GM18502 (cell line): ENCODE results near the gene PLA2G6.
"Not testable (repeated sequence)": the region's sequence is repeated elsewhere in the genome, so short reads cannot be mapped to it uniquely, and the experiment has no call there.

Source experiments
- ATAC-seq: cut with Tn5 transposase; IDR thresholded peaks from one replicate; pipeline ENCODE4 v1.9.1; 2021; ENCODE audit warnings: mild to moderate bottlenecking; ENCODE audit not compliant: unreplicated experiment, poor library complexity

The PLA2G6 gene

DNA sequence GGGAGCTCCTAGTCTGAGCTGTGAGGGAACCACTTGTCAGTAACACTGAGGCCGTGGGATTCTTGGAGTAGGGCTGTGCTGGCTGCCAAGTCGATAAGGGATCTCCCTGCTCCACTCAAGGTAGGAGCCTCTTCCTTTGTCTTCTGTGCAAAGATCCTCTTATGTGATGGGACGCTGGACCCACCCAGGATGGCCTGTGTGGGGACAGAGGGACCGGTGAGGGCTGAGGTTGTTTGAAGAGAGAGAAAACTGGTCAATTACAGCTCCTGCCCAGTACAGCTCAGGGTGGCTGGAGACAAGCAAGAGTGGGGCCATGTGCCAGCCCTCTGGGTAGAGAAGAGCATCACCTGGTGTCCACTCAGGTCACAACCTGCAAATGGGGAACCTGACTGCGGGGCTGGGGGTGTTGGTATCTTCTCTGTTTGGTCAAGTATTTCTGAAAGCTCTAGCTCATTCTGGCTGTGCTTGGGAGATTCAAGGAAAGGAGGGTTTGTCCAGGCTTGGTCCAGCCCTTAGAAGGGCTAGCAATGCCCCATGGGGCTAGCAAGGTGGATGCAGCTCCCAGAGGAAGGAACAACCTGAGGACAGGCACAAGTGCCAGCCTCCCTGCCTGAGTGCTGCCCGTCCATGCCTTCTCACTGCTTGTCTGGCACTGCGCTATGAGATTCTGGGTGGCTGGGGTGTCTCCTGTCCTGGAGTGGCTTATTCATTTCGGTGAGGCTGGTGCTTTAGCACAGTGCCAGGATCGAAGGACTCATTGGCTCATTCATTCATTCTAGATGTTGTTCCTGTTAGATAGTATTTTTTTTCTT lies 43.5 kb downstream of the PLA2G6 start:
- no peak for ATAC-seq

DNA sequence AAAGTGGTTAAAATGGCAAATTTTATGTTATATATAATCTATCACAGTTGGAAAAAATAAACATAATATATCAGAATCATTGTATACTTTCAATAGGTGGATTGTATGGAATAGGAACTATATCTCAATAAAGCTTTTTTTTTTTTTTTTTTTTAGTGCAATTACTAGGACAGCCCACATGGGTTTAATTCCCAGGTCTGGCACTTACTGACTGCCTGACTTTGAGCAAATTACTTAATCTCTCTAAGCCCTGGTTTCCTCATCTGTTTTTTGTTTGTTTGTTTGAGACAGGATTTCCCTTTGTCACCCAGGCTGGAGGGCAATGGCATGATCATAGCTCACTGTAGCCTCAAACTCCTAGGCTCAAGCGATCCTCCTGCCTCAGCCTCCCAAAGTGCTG lies 45.0 kb downstream of the PLA2G6 start:
- ATAC-seq: no peak

DNA sequence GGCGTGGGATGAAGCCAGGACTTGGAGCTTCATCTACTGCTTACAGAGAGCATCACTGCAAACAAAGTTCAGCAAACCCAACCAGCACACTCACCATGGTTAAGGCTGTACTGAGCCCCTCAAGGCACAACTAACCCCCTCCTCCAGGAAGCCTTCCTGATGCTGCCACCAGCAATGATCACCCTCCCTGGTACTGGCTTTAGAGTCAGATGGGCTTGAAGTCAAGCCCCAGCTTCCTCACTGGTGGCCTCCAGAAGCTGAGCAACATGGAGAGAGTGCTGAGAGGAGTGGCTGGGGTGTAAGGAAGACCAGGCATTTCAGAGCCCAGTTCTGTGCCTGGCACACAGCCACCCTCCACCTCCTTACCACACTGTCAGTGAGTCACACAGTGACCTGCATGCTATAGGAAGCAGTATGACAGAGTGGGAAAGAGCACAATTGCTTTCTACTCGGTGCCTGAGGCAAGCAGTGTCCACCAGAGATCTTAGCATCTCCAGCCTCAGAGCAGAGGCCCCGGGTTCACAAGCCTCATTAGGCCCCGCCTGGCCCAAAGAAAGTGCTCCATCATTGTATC lies 46.4 kb downstream of the PLA2G6 start:
- no peak for ATAC-seq

DNA sequence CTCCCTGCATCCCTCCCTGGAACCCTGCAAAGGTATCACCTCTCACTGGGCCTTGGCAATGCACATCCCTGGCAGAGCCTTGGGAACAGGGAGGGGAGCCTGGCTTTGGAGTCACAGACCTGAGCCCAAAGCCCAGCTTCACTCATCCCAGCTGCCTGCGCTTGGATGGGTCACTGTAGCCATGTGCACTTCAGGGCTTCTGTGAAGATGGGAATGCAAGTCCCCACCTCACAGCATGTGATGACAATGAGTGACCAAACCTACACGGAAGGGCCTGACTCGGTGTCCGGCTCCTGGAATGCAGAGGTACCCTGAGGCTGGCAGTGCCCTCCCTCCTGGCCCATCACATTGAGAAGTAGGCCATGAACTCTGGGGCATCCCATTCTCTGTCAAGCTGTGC lies 48.3 kb downstream of the PLA2G6 start:
- no peak for ATAC-seq

DNA sequence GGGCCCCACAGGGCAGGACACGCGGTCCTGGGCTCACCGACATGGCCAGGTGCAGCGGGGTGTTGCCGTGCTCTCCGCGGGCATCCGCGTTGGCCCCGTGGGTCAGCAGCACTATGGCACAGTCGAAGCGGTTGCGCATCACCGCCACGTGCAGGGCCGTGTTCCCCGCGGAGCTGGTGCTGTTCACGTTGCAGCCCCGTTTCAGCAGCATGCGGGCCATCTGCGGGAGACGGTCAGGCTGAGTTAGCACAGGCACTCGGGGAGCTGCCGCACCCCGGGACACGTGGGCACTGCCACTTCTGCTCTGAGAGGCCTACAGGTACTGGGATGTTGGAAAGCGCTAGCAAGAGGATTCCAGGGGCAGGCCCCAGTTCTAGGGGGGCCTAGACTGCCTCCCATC lies 48.8 kb downstream of the PLA2G6 start:
- ATAC-seq: no peak

DNA sequence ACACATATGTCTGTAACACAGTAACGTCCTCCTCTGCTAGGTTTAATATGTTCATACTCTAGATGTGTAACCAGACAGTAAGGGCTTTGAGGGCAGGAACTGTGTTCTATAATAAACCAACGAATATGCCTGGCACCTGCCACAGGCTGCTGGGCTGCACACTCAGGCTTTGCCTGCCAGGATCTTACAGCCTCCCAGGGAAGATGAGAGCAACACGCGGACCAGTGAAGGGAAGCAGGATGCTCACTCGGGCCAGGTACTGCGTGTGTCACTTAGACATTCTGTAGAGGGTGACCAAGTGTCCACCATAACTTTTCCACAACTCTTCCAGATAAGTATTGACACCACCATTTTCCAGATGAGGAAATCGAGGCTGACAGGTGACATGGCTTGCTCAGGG lies 49.5 kb downstream of the PLA2G6 start:
- no peak for ATAC-seq

DNA sequence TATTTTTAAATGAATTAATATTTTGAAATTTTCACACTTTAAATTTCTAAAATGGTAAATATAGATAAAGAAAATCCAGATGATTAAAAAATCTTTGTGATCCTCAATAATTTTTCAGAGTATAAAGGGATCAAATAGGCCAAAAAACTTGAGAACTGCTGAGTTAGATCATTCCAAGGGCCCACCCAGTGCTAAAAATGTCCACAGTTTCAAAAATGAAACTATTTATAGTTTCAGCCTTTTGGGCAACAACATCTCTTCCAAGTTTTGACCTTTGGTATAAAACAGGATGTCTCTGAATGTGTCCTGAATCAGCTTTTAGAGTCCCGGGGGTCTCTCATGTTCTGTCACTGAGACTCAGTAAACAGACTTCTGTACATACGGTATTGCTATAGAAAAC lies 50.2 kb downstream of the PLA2G6 start:
- no peak for ATAC-seq

DNA sequence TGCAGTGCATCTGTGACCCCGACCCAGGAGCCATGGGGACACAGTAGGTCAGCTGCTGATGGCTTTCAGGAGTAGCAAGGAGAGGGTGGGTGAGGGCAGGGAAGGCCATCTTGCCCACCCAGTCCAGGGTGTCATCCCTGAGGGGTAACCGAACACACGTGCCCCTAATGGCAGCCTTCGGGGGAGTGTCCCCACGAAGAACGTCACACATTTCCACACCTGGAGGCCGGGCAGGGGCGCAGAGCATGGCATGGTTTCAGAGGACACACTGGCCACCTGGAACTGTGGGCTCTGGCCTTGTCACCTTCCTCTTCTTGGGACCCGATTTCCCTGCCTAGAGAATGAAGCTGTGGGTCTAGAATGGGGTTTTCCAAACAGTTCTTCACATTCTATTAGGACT lies 51.8 kb downstream of the PLA2G6 start:
- no peak for ATAC-seq

DNA sequence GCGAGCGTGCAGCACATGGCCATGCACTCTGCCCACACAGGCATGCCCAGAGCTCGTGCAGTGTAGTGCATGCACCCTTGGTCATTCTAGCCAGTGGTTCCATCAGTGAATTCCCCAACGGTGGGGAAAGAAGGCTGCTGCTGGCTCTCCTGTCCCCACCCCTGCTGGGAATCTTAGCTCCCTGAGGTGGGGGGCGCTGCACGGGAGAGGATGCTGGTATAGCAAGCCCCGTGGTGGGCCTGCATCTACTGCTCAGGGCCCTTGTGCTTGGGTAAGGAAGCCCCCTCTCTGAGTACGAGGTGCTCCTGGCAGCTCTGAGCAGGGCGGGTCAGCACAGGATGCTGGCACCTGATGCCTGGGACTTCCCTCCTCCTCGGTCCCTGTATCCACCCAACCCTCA lies 52.6 kb downstream of the PLA2G6 start:
- no peak for ATAC-seq

DNA sequence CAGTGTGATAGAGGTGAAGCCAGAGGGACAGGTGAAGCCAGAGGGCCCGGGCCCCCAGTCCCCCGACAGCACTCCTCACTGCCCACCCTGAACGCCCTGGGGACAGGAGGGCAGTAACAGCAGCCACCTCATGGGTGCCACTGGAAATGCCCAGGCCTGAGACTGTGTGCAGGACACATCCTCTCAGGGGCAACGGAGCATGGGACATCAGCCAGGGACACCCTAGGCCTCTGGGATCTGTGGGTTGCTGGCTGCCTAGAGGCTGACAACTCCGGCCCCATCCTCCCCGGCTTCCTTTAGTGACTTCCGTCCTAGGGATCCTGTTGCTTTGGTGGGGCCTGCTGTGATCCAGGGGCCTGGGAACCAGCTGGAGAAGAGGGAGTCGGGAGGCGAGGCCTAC lies 53.8 kb downstream of the PLA2G6 start:
- ATAC-seq: no peak

DNA sequence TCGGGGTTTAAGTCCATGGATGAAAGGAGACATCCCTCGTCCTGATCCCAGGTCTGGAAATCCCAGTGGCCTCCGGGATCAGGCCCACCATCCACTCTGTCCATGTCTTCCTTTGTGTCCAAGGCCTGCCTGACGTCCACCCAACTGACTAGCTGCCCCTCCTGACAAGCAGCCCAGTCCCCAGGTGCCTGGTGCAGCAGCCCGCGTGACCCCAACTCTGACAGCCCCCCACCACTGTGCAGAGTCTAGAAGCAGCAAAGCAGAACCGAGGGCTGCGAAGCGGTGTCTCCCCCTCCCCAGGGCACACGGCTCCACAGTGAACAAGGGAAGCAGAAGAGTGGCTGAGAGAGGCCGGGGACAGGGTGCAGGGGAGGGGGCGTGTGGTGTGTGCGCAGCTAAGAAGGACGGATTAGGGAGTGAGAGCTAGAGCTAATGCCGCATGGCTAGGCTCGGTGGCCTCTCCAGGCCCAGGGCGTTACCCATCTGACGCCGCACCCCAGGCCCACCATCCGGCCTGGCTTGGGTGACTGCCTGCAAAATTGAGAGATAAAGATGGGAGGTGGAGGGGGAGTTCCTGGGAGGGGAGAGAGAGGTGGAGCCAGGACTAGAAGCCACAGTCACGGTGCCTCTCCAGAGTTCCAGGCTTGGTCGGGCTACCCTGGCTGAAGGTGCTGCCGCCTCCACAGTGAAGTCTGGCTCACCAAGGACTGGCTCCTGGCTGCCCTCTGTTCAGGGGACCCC lies 54.5 kb downstream of the PLA2G6 start:
- ATAC-seq: no peak

DNA sequence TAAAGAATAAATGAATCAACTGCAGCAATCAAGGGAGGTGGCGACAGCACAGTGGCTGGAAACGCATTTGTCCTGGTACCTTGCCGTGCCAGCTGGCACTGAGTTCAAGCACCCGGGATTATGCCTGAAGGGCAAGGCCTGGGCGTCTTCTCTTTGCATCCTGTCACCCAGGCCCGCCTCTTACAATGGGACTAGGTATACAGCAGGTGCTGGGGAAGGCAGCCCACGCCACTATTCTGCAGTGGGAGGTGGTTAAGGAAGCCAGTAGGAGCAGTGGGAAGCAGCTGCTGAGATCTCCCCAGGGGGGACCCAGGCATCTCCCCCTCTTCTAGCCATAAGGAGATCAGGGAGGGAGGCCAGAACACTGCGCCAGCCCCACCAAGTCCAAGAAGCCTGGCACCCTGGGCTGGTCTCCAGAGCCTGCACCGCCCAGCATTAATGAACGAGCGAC lies 55.9 kb downstream of the PLA2G6 start:
- no peak for ATAC-seq

DNA sequence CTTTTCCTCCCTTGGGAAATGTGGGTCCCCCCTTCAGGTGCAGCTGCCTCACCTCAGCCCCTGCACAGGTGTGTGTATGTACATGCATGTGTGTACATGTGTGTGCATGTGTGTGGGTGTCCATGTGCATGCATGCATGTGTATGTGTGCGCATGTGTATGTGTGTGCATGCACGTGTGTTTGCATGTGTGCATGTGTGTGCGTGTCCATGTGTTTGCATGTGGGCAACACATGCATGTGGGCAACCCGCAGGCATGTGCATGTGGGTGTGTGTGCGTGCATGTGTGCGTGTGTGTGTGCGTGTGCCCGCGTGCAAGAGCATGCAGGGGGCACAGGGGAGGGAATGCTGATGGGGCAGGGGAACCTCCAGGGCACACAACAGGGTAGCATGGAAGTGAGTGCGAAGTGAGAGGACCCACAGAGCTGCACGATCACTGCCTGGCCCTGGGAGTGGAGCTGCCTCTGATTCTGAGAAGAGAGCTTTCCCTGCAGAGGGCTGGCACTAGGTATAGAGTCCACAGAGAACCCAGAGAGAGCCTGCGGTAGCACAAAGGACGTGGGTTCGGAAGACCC lies 56.5 kb downstream of the PLA2G6 start:
- no peak for ATAC-seq

DNA sequence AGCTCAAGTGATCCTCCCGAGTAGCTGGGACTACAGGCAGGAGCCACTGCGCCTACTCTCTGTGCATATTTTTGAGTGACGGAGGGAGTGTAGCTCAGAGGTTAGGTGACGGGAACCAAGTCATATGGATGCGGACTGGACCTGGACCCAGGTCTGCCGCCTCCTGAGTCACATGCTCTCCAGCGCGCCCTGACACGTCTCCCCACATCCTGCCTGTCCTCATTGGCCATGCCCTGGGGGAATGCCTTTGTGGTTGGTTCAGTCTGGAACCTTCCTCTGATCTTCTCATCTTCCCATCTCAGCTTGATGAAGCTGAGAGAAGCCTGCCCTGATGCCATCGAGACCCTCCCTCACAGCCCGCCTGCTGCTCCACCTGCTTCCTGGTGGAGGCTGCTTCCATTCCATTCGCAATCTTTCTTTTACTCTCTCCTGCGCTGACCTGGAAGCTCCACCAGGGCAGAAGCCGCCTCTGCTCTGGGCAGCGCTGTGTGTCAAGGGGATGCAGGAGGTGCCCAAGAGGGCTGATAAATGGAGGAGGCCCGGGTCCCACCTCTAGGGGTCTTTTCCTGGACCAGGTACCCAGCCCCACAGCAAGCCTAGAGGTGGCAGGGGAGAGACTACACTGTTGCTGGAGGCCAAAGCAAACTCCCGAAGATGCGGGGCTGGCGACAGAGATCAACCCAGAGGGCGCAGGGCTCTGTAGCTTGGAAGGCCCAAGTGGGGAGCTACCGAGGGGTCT lies 57.2 kb downstream of the PLA2G6 start:
- ATAC-seq: no peak

DNA sequence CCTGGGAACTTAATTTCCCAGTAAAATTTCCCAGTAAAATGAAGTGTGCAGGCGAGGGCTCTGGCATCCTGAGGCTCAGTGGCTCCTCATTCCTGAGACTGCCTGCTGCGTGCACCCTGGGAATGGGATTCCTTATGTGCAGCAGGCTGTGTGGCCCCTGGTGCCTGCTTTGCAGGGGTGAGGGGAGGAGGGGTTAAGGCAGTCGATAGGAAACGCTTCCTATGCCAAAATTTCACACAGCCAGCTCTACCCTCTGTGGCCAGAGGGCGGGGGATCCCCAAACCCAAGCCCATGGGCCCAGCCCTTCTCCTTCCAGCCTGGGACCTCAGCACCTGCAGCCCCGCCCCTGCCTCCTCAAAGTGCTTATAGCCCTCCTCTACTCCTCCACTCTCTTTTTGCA lies 59.0 kb downstream of the PLA2G6 start:
- ATAC-seq: no peak

DNA sequence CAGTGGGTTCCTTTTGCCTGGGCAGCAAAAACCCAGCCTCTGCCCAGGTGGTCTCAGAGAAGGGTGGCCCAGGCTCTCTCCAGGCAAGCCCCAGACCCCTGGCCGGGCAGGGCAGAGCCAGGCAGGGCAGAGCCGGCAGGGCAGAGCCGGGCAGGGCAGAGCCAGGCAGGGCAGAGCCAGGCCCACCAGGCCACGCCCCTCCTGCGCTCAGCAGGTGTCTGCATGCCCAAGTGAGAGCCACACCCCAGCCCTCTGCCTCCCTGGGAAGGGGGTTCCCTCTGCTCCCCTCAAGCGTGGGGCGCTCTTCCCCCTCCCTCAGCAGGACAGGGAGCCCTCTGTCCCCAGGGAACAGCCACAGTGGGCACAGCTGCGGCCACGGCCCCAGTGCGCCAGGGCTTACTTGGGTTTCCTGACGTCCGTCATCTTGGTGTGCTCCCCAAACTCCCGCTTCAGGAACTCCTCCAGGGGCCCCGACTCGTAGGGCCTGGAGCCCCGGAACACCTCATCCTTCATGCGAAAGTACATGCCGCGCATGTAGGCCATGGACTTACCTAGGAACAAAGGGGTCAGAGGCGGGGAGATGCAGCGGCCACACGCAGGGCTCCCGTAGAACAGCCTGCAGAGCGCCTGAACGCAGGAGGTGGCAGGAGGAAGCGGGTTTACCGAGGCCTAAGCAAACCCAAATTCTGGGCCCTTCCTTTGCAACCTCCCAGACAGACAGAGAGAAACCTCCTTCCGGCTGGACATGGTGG lies 61.1 kb downstream of the PLA2G6 start:
- ATAC-seq: no peak

DNA sequence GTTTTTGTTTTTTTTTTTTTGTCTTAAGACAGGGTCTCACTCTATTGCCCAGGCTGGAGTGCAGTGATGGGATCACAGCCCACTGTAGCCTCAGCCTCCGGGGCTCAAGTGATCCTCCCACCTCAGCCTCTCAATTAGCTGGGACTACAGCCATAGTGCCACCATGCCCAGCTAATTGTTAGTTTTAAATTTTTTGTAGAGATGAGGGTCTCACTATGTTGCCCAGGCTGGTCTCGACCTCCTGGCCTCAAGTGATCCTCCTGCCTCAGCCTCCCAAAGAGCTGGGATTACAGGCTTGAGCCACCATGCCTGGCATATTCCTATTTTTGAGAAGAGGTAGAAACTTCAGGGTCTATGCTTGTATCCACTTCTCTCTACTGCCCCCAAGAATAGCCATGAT lies 62.9 kb downstream of the PLA2G6 start:
- not testable (repeated sequence) for ATAC-seq

DNA sequence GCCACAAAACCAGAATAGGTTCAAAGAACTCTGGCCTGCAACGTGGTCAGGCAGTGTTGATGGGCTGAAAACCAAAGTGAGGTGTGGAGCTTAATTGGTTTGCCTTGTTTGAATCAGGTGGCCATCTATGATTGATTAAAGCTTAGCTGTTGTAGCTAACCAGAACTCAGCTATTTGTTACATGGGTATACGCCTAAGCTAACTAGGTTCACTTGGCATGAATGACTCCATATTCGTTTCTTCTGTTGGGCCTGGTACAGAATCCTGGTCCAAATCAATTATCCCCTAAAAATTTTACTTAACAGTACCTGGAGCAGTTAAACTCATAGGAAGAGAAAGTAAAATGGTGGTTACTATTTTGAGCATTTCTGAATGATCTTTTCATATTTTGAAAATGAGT lies 63.4 kb downstream of the PLA2G6 start:
- ATAC-seq: no peak

DNA sequence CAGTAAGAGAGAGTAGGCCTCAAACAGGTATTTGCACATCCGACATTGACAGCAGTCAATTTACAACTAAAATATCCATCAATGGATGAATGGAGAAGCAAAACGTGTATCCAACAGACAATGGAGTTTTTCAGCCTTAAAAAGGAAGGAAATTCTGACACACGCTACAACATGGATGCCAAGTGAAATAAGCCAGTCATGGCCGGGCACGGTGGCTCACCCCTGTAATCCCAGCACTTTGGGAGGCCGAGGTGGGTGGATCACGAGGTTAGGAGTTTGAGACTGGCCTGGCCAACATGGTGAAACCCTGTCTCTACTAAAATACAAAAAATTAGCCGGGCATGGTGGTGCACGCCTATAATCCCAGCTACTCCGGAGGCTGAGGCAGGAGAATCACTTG lies 64.1 kb downstream of the PLA2G6 start:
- ATAC-seq: not testable (repeated sequence)
